ENCODE measurements around the gene ANKRD53. TPM values are rescaled to one million over a fixed set of nuclear protein-coding genes. Genes with fewer than 3 reads are reported as not detected.
"Not testable (repeated sequence)": the region's sequence is repeated elsewhere in the genome, so short reads cannot be mapped to it uniquely, and the experiment has no call there.

Gene ANKRD53
- total and polyA plus RNA-seq, 12 donors, result 0.14 to 1.3 (median 0.77) TPM; not detected in 1

GRCh38 chr2:71005271-71006202 lies 27.1 kb downstream of the ANKRD53 start:
- intact Hi-C loops (cut with DNase I), result no loop called here
- TF ChIP-seq CTCF (IDR thresholded peaks at IDR 0.05), result no peak
- DNase-seq, result no peak

DNA sequence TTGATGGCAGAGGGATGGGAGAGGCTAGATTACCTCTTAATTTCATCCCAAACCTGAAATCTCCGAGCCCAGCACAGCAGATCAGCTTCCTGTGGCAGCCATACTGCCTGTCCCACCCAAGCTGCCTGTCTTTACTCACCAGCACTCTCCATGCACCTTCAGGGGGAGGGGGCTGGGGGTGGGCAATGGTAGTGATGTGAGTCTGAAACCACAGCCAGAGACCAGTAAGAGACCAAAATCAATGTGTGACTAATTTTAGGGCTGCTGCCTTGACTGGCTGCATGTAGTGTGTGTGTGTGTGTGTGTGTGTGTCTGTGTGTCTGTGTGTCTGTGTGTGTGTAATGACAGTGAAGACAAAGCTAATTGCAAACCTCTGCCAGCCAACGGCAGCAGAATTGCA lies 27.9 kb downstream of the ANKRD53 start:
- no peak overlapping the region for H3K4me3 ChIP-seq
- no peak for TF ChIP-seq CTCF (IDR thresholded peaks at IDR 0.05)
- no peaks in the 10 kb centered on the region for H3K9me3 ChIP-seq
- peaks cover 0 to 18% (median 12%) of the 10 kb centered on the region in 7 donors for H3K27me3 ChIP-seq
- DNase-seq (no peak), ATAC-seq (no peak)
- peaks cover 0 to 3% (median 0%) of the 10 kb centered on the region in 9 donors for H3K4me1 ChIP-seq
- 64 to 68% methylated on average over 2 of the region's 2 CpGs for WGBS, 2 donors
- intact Hi-C loops (cut with DNase I), result no loop called here
- H3K27ac ChIP-seq, result no peak overlapping the region
- no peaks in the 10 kb centered on the region for H3K36me3 ChIP-seq

More at GRCh38 chr2:71005271-71006202, 27.1 kb downstream of the ANKRD53 start:
- Histone ChIP-seq H3K4me1 (peaks cover 0 to 10% (median 0%) of the 10 kb centered on the region in 9 donors), H3K4me3 (no peak overlapping the region), H3K27me3 (peaks cover 0 to 10% (median 6%) of the 10 kb centered on the region in 7 donors), H3K27ac (no peak overlapping the region), H3K9me3 (no peaks in the 10 kb centered on the region), H3K36me3 (no peaks in the 10 kb centered on the region)
- no peak for ATAC-seq
- WGBS, 2 donors, result 76 to 80% methylated on average over 10 of the region's 10 CpGs

DNA sequence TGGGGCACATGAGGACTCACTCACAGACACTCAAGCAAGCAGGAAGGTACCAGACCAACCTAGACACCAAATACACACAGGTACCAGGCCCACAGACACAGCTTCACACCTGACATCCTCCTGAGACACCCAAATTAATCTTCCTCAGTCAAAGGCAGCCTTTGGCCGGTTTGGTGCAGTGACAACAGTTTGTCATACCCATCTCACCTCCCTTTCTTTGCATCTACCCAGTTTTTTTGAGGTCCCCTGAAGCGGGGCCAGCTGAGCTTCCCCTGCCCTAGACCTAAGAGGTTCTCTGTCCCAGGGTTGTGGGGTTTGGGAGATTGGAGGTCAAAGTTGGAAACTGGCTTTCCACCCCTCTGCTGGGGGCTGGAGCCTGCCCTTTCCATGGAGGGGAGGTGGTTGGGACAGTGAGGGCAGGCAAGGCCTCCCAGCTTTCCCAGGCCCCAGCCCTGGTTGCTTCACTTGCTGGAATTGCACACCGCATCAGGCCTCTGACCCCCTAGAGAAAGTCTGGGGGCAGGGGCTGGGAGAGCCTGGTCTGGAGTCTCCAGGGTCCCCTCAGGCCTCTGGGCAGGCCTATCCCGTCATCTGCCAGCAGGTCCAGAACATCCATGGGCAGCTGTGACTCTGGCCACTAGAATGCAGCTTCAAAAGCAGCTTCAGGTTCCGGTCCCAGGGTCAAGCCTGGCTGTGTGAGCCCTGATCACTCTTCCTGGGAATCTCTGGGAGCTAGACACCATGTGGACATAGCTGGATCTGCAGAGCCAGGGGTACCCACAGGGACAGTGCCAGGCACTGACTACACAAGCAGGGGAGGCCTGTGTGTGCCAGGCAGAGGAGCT lies 28.7 kb downstream of the ANKRD53 start:
- peak in 1 of 8 donors; percentile 21 for ATAC-seq
- 82 to 87% methylated on average over 5 of the region's 5 CpGs for WGBS, 2 donors
- TF ChIP-seq CTCF (IDR thresholded peaks at IDR 0.05), result no peak
- Histone ChIP-seq H3K27me3 (peaks cover 0 to 25% (median 19%) of the 10 kb centered on the region in 7 donors), H3K9me3 (no peaks in the 10 kb centered on the region), H3K36me3 (no peaks in the 10 kb centered on the region), H3K27ac (no peak overlapping the region), H3K4me3 (no peak overlapping the region), H3K4me1 (no peaks in the 10 kb centered on the region)
- no peak for DNase-seq
- intact Hi-C loops (cut with DNase I), result no loop called here

- no peak for DNase-seq
- no peak for TF ChIP-seq CTCF (IDR thresholded peaks at IDR 0.05)
Measured at GRCh38 chr2:71008342-71008741, 29.9 kb downstream of the ANKRD53 start.

GRCh38 chr2:71011786-71012185 lies 33.4 kb downstream of the ANKRD53 start:
- ATAC-seq; H3K36me3 ChIP-seq; H3K9me3 ChIP-seq; DNase-seq; H3K27ac ChIP-seq; H3K4me1 ChIP-seq; intact Hi-C loops (cut with DNase I); H3K4me3 ChIP-seq: not testable (repeated sequence)
- H3K27me3 ChIP-seq, result peaks cover 0 to 48% (median 24%) of the 10 kb centered on the region in 7 donors
- WGBS, 2 donors, result 23 to 39% methylated on average over 6 of the region's 6 CpGs

More at GRCh38 chr2:71008342-71008741, 29.9 kb downstream of the ANKRD53 start:
- no peak overlapping the region for H3K4me3 ChIP-seq
- no peaks in the 10 kb centered on the region for H3K9me3 ChIP-seq
- H3K27ac ChIP-seq, result no peak overlapping the region
- no peak for ATAC-seq
- intact Hi-C loops (cut with DNase I), result no loop called here
- H3K4me1 ChIP-seq, result no peaks in the 10 kb centered on the region
- peaks cover 0 to 35% (median 19%) of the 10 kb centered on the region in 7 donors for H3K27me3 ChIP-seq
- no peaks in the 10 kb centered on the region for H3K36me3 ChIP-seq
- whole genome bisulfite sequencing, 2 donors, result 89 to 92% methylated on average over 13 of the region's 13 CpGs
